A172 (cell line): ENCODE results near the gene FAU. TPM values are rescaled to one million over a fixed set of nuclear protein-coding genes. Genes with fewer than 3 reads are reported as not detected.
"Not testable (repeated sequence)": the region's sequence is repeated elsewhere in the genome, so short reads cannot be mapped to it uniquely, and the experiment has no call there.

Experiments
- DNase-seq: peaks from one replicate; pipeline ENCODE4 v3.0.0-alpha.2; 2015; ENCODE audit warnings: low spot score
- total RNA-seq: library from RNA; depleted of rRNA; stranded (reverse); fragments of >200 nt; shearing (Covaris generic); gene quantifications from 2 replicates; pipeline ENCODE4 v1.2.3, GENCODE V29; 2014

Gene FAU
- total RNA-seq, 1 experiment from 2014 or later: 528 TPM

GRCh38 chr11:65121447-65121864 lies 478 bp downstream of the FAU start:
- DNase-seq: no peak

- DNase-seq: no peak
These were observed 1.1 kb downstream of the FAU start for GRCh38 chr11:65120831-65121230.

- no peak for DNase-seq
These were observed 2.3 kb downstream of the FAU start for GRCh38 chr11:65119670-65119995.

GRCh38 chr11:65118891-65119669 lies 2.9 kb downstream of the FAU start:
- DNase-seq: not testable (repeated sequence)

- DNase-seq: no peak
These were observed 3.7 kb downstream of the FAU start for GRCh38 chr11:65118097-65118837.

GRCh38 chr11:65117206-65118096 lies 4.5 kb downstream of the FAU start, which contains the start of gene ZNHIT2:
Gene ZNHIT2, minus strand, starts transcription at chr11:65117701. Its CDS starts 48 bp downstream, at chr11:65117653.
- DNase-seq: peak; percentile 96

- DNase-seq: no peak
These were observed 5.3 kb downstream of the FAU start for GRCh38 chr11:65116370-65117205.

GRCh38 chr11:65115361-65116082 lies 6.4 kb downstream of the FAU start:
- no peak for DNase-seq

GRCh38 chr11:65114538-65115171 lies 7.3 kb downstream of the FAU start:
- DNase-seq: no peak

GRCh38 chr11:65113839-65114238 lies 8.1 kb downstream of the FAU start:
- no peak for DNase-seq

- no peak for DNase-seq
These were observed 8.6 kb downstream of the FAU start for GRCh38 chr11:65113361-65113756.

GRCh38 chr11:65112546-65113360 lies 9.2 kb downstream of the FAU start:
- no peak for DNase-seq

- no peak for DNase-seq
These were observed 10.0 kb downstream of the FAU start, which contains the start of gene TM7SF2 for GRCh38 chr11:65111744-65112545. Gene TM7SF2, plus strand, starts transcription at chr11:65111872. Its CDS starts 144 bp downstream, at chr11:65112016.

- DNase-seq: no peak
These were observed 10.7 kb downstream of the FAU start for GRCh38 chr11:65111159-65111743.

- DNase-seq: peak; percentile 75
These were observed 11.5 kb downstream of the FAU start for GRCh38 chr11:65110354-65110861.

GRCh38 chr11:65109231-65110198 lies 12.4 kb downstream of the FAU start:
- no peak for DNase-seq
